ENCODE data around the gene ZNF804A. TPM values are rescaled to one million over a fixed set of nuclear protein-coding genes. Genes with fewer than 3 reads are reported as not detected.
A peak's percentile ranks its signal among the peaks of the same experiment; 100 is the strongest.

The ZNF804A gene
- total RNA-seq, 1 donor from 2014 or later = 2.3 TPM

- ATAC-seq (ENCODE audit: low read depth) (no peak), DNase-seq (no peak)
- Mint-ChIP-seq H3K27me3 (peaks cover 14% of the 10 kb centered on the region), H3K9me3 (peaks cover 6% of the 10 kb centered on the region), H3K4me3 (peak overlapping the region; percentile 78), H3K27ac (no peak overlapping the region), H3K4me1 (peaks cover 30% of the 10 kb centered on the region), H3K36me3 (ENCODE audit: low read depth) (peaks cover 2% of the 10 kb centered on the region)
- CTCF ChIA-PET = no interaction called here
- no peak for TF ChIP-seq CTCF (IDR thresholded peaks at IDR 0.05)
- POLR2A ChIA-PET = interaction anchor here (1.0 kb wide), 1 partner anchor 46 kb away, joined by 3 read pairs; no protein-coding TSS in a partner anchor
- intact Hi-C loops (cut with micrococcal nuclease) = loop anchor here (2.0 to 5.0 kb wide), 2 partner anchors 228 to 1887 kb away; partner anchors contain the start of gene ZC3H15
Measured at GRCh38 chr2:184599872-184600222, 1.5 kb downstream of the ZNF804A start.

GRCh38 chr2:184602734-184603133 lies 4.4 kb downstream of the ZNF804A start:
- DNase-seq = no peak
- intact Hi-C loops (cut with micrococcal nuclease) = no loop called here
- no peaks in the 10 kb centered on the region for H3K9me3 Mint-ChIP-seq
- peaks cover 17% of the 10 kb centered on the region for H3K4me1 Mint-ChIP-seq
- no peak for ATAC-seq (ENCODE audit: low read depth)
- CTCF ChIA-PET = no interaction called here
- H3K4me3 Mint-ChIP-seq = no peak overlapping the region
- POLR2A ChIA-PET = no interaction called here
- no peak overlapping the region for H3K27ac Mint-ChIP-seq
- no peak for TF ChIP-seq CTCF (IDR thresholded peaks at IDR 0.05)
- peaks cover 5% of the 10 kb centered on the region for H3K27me3 Mint-ChIP-seq
- H3K36me3 Mint-ChIP-seq (ENCODE audit: low read depth) = no peaks in the 10 kb centered on the region

GRCh38 chr2:184610891-184611290 lies 12.6 kb downstream of the ZNF804A start:
- TF ChIP-seq CTCF (IDR thresholded peaks at IDR 0.05) = no peak
- Mint-ChIP-seq H3K9me3 (no peaks in the 10 kb centered on the region), H3K36me3 (ENCODE audit: low read depth) (no peaks in the 10 kb centered on the region), H3K27ac (no peak overlapping the region), H3K4me1 (no peaks in the 10 kb centered on the region), H3K4me3 (no peak overlapping the region), H3K27me3 (no peaks in the 10 kb centered on the region)
- ChIA-PET POLR2A (interaction anchor here (1.6 kb wide), 1 partner anchor 12 kb away, joined by 5 read pairs; no protein-coding TSS in a partner anchor), CTCF (no interaction called here)
- ATAC-seq (ENCODE audit: low read depth) (no peak), DNase-seq (no peak)
- intact Hi-C loops (cut with micrococcal nuclease) = loop anchor here (2.0 to 5.0 kb wide), 3 partner anchors 668 to 1846 kb away; no protein-coding TSS in a partner anchor

- Mint-ChIP-seq H3K9me3 (no peaks in the 10 kb centered on the region), H3K4me3 (no peak overlapping the region), H3K27ac (no peak overlapping the region), H3K4me1 (no peaks in the 10 kb centered on the region), H3K36me3 (ENCODE audit: low read depth) (no peaks in the 10 kb centered on the region), H3K27me3 (no peaks in the 10 kb centered on the region)
- ChIA-PET CTCF (no interaction called here), POLR2A (interaction anchor here (1.6 kb wide), 1 partner anchor 12 kb away, joined by 5 read pairs; no protein-coding TSS in a partner anchor)
- peak; percentile 25 for TF ChIP-seq CTCF (IDR thresholded peaks at IDR 0.05)
- DNase-seq (no peak), ATAC-seq (ENCODE audit: low read depth) (no peak)
- intact Hi-C loops (cut with micrococcal nuclease) = loop anchor here (2.0 to 5.0 kb wide), 3 partner anchors 667 to 1846 kb away; no protein-coding TSS in a partner anchor
Measured at GRCh38 chr2:184611361-184612085, 13.2 kb downstream of the ZNF804A start.

- Mint-ChIP-seq H3K9me3 (no peaks in the 10 kb centered on the region), H3K27ac (no peak overlapping the region), H3K36me3 (ENCODE audit: low read depth) (no peaks in the 10 kb centered on the region), H3K4me3 (no peak overlapping the region), H3K27me3 (no peaks in the 10 kb centered on the region), H3K4me1 (no peaks in the 10 kb centered on the region)
- ATAC-seq (ENCODE audit: low read depth) (no peak), DNase-seq (no peak)
- TF ChIP-seq CTCF (IDR thresholded peaks at IDR 0.05) = no peak
- ChIA-PET CTCF (no interaction called here), POLR2A (no interaction called here)
- intact Hi-C loops (cut with micrococcal nuclease) = no loop called here
Measured at GRCh38 chr2:184620367-184620766, 22.0 kb downstream of the ZNF804A start.

Measured in activated B cell treated with CpG ODN at 0.5 μM for 24 hours (primary cell).